Activated naive CD8-positive, alpha-beta T cell treated with anti-CD3 and anti-CD28 coated beads, Interleukin-2, amount 50 U/mL, for 24 hours (primary cell): ENCODE measurements around the gene MXRA7.
"Not testable (repeated sequence)": the region's sequence is repeated elsewhere in the genome, so short reads cannot be mapped to it uniquely, and the experiment has no call there.

ENCODE experiments used
- ATAC-seq: fragments of 150-1000 bp; cut with Tn5 transposase; one replicate; pipeline ENCODE4 v1.10.0; 2021
- DNase-seq: peaks from one replicate; pipeline ENCODE4 v3.0.0; 2021
- H3K27ac Mint-ChIP-seq: one replicate; pipeline ENCODE4 v1.8.0; 2021; ENCODE audit warnings: mild to moderate bottlenecking, mixed read lengths
- H3K27me3 Mint-ChIP-seq: one replicate; pipeline ENCODE4 v1.8.0; 2021; ENCODE audit warnings: mixed read lengths
- H3K36me3 Mint-ChIP-seq: one replicate; pipeline ENCODE4 v1.8.0; 2021; ENCODE audit warnings: low read depth, mixed read lengths
- H3K4me1 Mint-ChIP-seq: one replicate; pipeline ENCODE4 v1.8.0; 2021; ENCODE audit warnings: mixed read lengths
- H3K4me3 Mint-ChIP-seq: one replicate; pipeline ENCODE4 v1.8.0; 2021; ENCODE audit warnings: mild to moderate bottlenecking, moderate library complexity, mixed read lengths
- H3K9me3 Mint-ChIP-seq: one replicate; pipeline ENCODE4 v1.8.0; 2021; ENCODE audit warnings: mixed read lengths

MXRA7 gene

GRCh38 chr17:76714822-76715495 is 4.2 kb upstream of the MXRA7 start:
- Mint-ChIP-seq H3K36me3 (peaks cover 47% of the 10 kb centered on the region), H3K27me3 (no peaks in the 10 kb centered on the region), H3K27ac (peak overlapping the region; percentile 90), H3K4me1 (peaks cover 60% of the 10 kb centered on the region), H3K9me3 (no peaks in the 10 kb centered on the region), H3K4me3 (peak overlapping the region; percentile 35)
- DNase-seq (peak; percentile 83), ATAC-seq (no peak)

- no peaks in the 10 kb centered on the region for H3K9me3 Mint-ChIP-seq
- H3K27ac Mint-ChIP-seq = peak overlapping the region; percentile 8
- H3K4me1 Mint-ChIP-seq = peaks cover 65% of the 10 kb centered on the region
- no peaks in the 10 kb centered on the region for H3K27me3 Mint-ChIP-seq
- no peak for DNase-seq
- H3K4me3 Mint-ChIP-seq = no peak overlapping the region
- peaks cover 42% of the 10 kb centered on the region for H3K36me3 Mint-ChIP-seq
- no peak for ATAC-seq
These were observed 3.6 kb upstream of the MXRA7 start for GRCh38 chr17:76714336-76714735.

- DNase-seq (no peak), ATAC-seq (no peak)
- Mint-ChIP-seq H3K27ac (peak overlapping the region; percentile 8), H3K4me1 (peaks cover 67% of the 10 kb centered on the region), H3K36me3 (peaks cover 38% of the 10 kb centered on the region), H3K4me3 (no peak overlapping the region), H3K9me3 (no peaks in the 10 kb centered on the region), H3K27me3 (no peaks in the 10 kb centered on the region)
These were observed 3.0 kb upstream of the MXRA7 start for GRCh38 chr17:76713765-76714164.

GRCh38 chr17:76712321-76712720 is 1.6 kb upstream of the MXRA7 start:
- H3K27ac Mint-ChIP-seq, DNase-seq, ATAC-seq, H3K9me3 Mint-ChIP-seq, H3K4me3 Mint-ChIP-seq, H3K27me3 Mint-ChIP-seq: not testable (repeated sequence)
- peaks cover 63% of the 10 kb centered on the region for H3K4me1 Mint-ChIP-seq
- peaks cover 29% of the 10 kb centered on the region for H3K36me3 Mint-ChIP-seq

GRCh38 chr17:76709951-76710862 is 558 bp downstream of the MXRA7 start:
- peak; percentile 5 for ATAC-seq
- H3K27me3 Mint-ChIP-seq, H3K9me3 Mint-ChIP-seq, DNase-seq, H3K27ac Mint-ChIP-seq: not testable (repeated sequence)
- Mint-ChIP-seq H3K36me3 (peaks cover 14% of the 10 kb centered on the region), H3K4me3 (peak overlapping the region; percentile 70), H3K4me1 (peaks cover 41% of the 10 kb centered on the region)

GRCh38 chr17:76709077-76709950 is 1.5 kb downstream of the MXRA7 start:
- Mint-ChIP-seq H3K36me3 (peaks cover 12% of the 10 kb centered on the region), H3K4me1 (peaks cover 34% of the 10 kb centered on the region), H3K9me3 (no peaks in the 10 kb centered on the region), H3K4me3 (peak overlapping the region; percentile 70), H3K27ac (no peak overlapping the region), H3K27me3 (no peaks in the 10 kb centered on the region)
- no peak for DNase-seq
- ATAC-seq = no peak

- Mint-ChIP-seq H3K27me3 (no peaks in the 10 kb centered on the region), H3K4me1 (peaks cover 23% of the 10 kb centered on the region), H3K4me3 (no peak overlapping the region), H3K9me3 (no peaks in the 10 kb centered on the region), H3K27ac (no peak overlapping the region), H3K36me3 (peaks cover 4% of the 10 kb centered on the region)
- DNase-seq (no peak), ATAC-seq (no peak)
These were observed 2.6 kb downstream of the MXRA7 start for GRCh38 chr17:76707985-76708807.

GRCh38 chr17:76706817-76707216 is 3.9 kb downstream of the MXRA7 start:
- no peak for ATAC-seq
- Mint-ChIP-seq H3K27ac (no peak overlapping the region), H3K4me1 (peaks cover 21% of the 10 kb centered on the region), H3K36me3 (no peaks in the 10 kb centered on the region), H3K27me3 (no peaks in the 10 kb centered on the region), H3K4me3 (no peak overlapping the region), H3K9me3 (no peaks in the 10 kb centered on the region)
- no peak for DNase-seq

- ATAC-seq (no peak), DNase-seq (no peak)
- no peaks in the 10 kb centered on the region for H3K9me3 Mint-ChIP-seq
- H3K4me3 Mint-ChIP-seq = no peak overlapping the region
- H3K4me1 Mint-ChIP-seq = peaks cover 15% of the 10 kb centered on the region
- H3K27ac Mint-ChIP-seq = no peak overlapping the region
- H3K27me3 Mint-ChIP-seq = no peaks in the 10 kb centered on the region
- H3K36me3 Mint-ChIP-seq = no peaks in the 10 kb centered on the region
These were observed 6.0 kb downstream of the MXRA7 start for GRCh38 chr17:76704805-76705204.

GRCh38 chr17:76702941-76703637 is 7.7 kb downstream of the MXRA7 start:
- H3K9me3 Mint-ChIP-seq = no peaks in the 10 kb centered on the region
- no peak overlapping the region for H3K27ac Mint-ChIP-seq
- H3K4me1 Mint-ChIP-seq = peaks cover 3% of the 10 kb centered on the region
- DNase-seq (no peak), ATAC-seq (no peak)
- H3K4me3 Mint-ChIP-seq = no peak overlapping the region
- H3K36me3 Mint-ChIP-seq = no peaks in the 10 kb centered on the region
- no peaks in the 10 kb centered on the region for H3K27me3 Mint-ChIP-seq

GRCh38 chr17:76702076-76702475 is 8.7 kb downstream of the MXRA7 start:
- DNase-seq = no peak
- no peak overlapping the region for H3K27ac Mint-ChIP-seq
- H3K27me3 Mint-ChIP-seq = no peaks in the 10 kb centered on the region
- no peaks in the 10 kb centered on the region for H3K9me3 Mint-ChIP-seq
- H3K4me3 Mint-ChIP-seq = no peak overlapping the region
- H3K4me1 Mint-ChIP-seq = peaks cover 3% of the 10 kb centered on the region
- H3K36me3 Mint-ChIP-seq = no peaks in the 10 kb centered on the region
- no peak for ATAC-seq

GRCh38 chr17:76701471-76701967 is 9.2 kb downstream of the MXRA7 start:
- H3K27me3 Mint-ChIP-seq = no peaks in the 10 kb centered on the region

More at GRCh38 chr17:76701471-76701967, 9.2 kb downstream of the MXRA7 start:
- ATAC-seq = no peak
- Mint-ChIP-seq H3K4me3 (no peak overlapping the region), H3K36me3 (no peaks in the 10 kb centered on the region), H3K4me1 (peaks cover 3% of the 10 kb centered on the region), H3K27ac (no peak overlapping the region), H3K9me3 (no peaks in the 10 kb centered on the region)
- DNase-seq = no peak
